HEK293T (cell line): ENCODE data around the gene AP4B1.

Experiments
- ARNT ChIP-seq: fragments of 450-650 bp; IDR thresholded peaks from 2 replicates; pipeline ENCODE4 v1.6.1; 2017; ENCODE audit warnings: mild to moderate bottlenecking
- BHLHE40 ChIP-seq: fragments of 450-650 bp; IDR thresholded peaks from 2 replicates; pipeline ENCODE4 v1.6.1; 2016; ENCODE audit warnings: mild to moderate bottlenecking, moderate library complexity, borderline replicate concordance
- ELF4 ChIP-seq: fragments of 450-650 bp; IDR thresholded peaks from 2 replicates; pipeline ENCODE4 v1.6.1; 2017; ENCODE audit warnings: antibody characterized with exemption
- FOXA1 ChIP-seq: fragments of 450-650 bp; IDR thresholded peaks from 2 replicates; pipeline ENCODE4 v1.6.1; 2016; ENCODE audit warnings: mild to moderate bottlenecking
- FOXK2 ChIP-seq: fragments of 450-650 bp; IDR thresholded peaks from 2 replicates; pipeline ENCODE4 v1.6.1; 2016; ENCODE audit warnings: mild to moderate bottlenecking
- FOXM1 ChIP-seq: fragments of 450-650 bp; IDR thresholded peaks from 2 replicates; pipeline ENCODE4 v1.6.1; 2017; ENCODE audit warnings: mild to moderate bottlenecking, borderline replicate concordance
- L3MBTL2 ChIP-seq: fragments of 450-650 bp; conservative IDR thresholded peaks from 2 replicates; pipeline ENCODE4 v1.6.1; 2016; ENCODE audit warnings: mild to moderate bottlenecking
- PKNOX1 ChIP-seq: fragments of 450-650 bp; IDR thresholded peaks from 2 replicates; pipeline ENCODE4 v1.6.1; 2016
- SP1 ChIP-seq: fragments of 450-650 bp; IDR thresholded peaks from 2 replicates; pipeline ENCODE4 v1.6.1; 2017
- SUZ12 ChIP-seq: fragments of 450-650 bp; IDR thresholded peaks from 2 replicates; pipeline ENCODE4 v1.6.1; 2016; ENCODE audit warnings: mild to moderate bottlenecking
- TARDBP ChIP-seq: fragments of 450-650 bp; IDR thresholded peaks from 2 replicates; pipeline ENCODE4 v1.6.1; 2016
- ZNF384 ChIP-seq: fragments of 450-650 bp; IDR thresholded peaks from 2 replicates; pipeline ENCODE4 v1.6.1; 2016

GRCh38 chr1:113946112-113946511, 41.5 kb upstream of the AP4B1 start:
- TF ChIP-seq FOXK2: no peak
- TF ChIP-seq FOXA1: no peak
- no peak for TF ChIP-seq TARDBP
- no peak for TF ChIP-seq ELF4
- TF ChIP-seq SUZ12: no peak
- no peak for TF ChIP-seq PKNOX1
- no peak for TF ChIP-seq SP1
- TF ChIP-seq BHLHE40: no peak
- TF ChIP-seq FOXM1: no peak
- no peak for TF ChIP-seq ZNF384
- no peak for TF ChIP-seq ARNT
- TF ChIP-seq L3MBTL2: no peak
